IMR-90 (cell line): ENCODE data around the gene COL17A1.

ENCODE experiments used
- BHLHE40 ChIP-seq: fragments of 150-350 bp; IDR thresholded peaks from 2 replicates; pipeline ENCODE4 v1.6.1; 2016; ENCODE audit warnings: mild to moderate bottlenecking, low read depth, low read length
- CTCF ChIP-seq: conservative IDR thresholded peaks from 2 replicates; pipeline ENCODE4 v1.5.1; 2012; ENCODE audit warnings: mild to moderate bottlenecking, low read depth, low read length, improper control_type of control experiment
- POLR2A ChIP-seq: IDR thresholded peaks from 2 replicates; pipeline ENCODE4 v1.6.1; 2012; ENCODE audit warnings: mild to moderate bottlenecking, low read depth, low read length

DNA sequence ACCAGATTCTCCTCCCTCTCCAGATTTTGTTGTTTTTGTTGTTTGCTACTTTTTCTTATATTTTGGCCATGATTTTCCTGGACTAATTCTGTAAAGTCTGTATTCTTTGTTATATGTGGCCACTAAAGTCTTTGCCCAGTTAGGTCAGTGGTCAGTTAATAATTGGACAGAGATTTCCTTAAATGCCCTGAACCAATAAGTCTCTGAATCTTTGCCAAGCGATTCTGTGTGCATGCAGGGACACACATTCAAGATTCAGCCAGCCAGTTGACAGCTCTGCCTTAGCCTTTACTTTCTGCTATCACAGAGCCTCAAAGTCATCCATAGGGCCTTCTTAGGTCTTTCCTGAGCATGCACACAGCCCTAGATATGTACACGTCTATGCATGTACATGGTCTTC is 11.0 kb upstream of the COL17A1 start:
- TF ChIP-seq POLR2A, result no peak
- no peak for TF ChIP-seq CTCF
- TF ChIP-seq BHLHE40, result no peak
